Colon (tissue), 2 donors: Measurements from ENCODE around the gene RUFY1.

Experiments
- FAIRE-seq: peaks from 2 replicates; lab custom pipeline; 2012; peaks lifted over from hg19 to GRCh38; lab: Jason Lieb, UNC
- donor health status: control.
- donor health status: control.

Gene RUFY1

DNA sequence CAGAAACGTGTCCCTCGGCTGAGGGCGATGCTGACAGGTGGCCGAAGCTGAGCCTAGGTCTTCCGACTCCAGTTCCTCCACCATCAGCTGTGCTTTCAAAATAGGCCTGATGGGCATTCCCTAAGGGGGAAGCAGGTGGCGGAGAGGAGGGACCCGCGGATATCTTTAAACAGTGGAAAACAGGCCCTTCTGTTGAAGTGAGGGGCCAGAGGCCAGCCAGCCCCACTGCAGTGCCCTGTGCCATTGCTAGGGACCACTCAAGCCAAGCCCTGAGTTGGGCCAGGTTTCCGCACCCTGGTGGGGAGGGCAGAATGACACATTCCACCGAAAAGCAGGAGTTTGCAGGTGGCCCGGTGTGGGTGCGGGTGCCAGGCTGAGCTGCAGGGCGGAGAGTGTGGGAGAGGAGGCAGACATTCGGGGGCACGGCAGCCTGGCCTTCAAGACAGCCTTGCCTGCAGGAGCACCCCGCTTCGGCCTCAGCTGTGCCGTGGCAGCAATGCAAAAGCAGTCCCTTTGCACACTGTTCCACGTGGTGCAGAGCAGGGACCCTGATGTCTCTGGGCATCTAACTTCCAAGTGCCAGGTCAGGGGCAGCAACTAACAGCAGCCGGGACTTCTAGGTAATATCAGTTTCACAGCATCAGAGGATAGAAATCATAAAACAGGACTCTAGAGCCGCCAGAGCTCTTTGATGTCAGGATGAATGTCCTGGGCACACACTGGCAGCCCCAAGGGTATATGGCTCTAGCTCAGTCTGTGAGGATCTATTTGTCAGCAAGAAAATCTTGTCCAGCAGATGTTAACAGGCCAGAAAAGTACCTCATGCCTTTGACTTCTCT is 55.9 kb downstream of the RUFY1 start:
- FAIRE-seq: no peak

DNA sequence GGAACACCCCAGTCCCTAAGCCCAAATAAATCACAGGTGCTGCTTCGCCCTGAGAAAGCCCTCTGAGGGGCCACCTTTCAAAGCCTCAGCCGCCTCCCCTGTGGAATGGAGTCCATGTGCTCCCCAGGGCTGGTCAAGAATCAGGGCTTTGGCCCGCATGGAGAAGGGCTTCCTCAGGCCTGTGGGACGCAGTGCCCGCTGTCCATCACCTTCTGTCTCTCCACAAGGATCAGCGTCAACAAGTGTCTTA is 56.5 kb downstream of the RUFY1 start:
- no peak for FAIRE-seq

DNA sequence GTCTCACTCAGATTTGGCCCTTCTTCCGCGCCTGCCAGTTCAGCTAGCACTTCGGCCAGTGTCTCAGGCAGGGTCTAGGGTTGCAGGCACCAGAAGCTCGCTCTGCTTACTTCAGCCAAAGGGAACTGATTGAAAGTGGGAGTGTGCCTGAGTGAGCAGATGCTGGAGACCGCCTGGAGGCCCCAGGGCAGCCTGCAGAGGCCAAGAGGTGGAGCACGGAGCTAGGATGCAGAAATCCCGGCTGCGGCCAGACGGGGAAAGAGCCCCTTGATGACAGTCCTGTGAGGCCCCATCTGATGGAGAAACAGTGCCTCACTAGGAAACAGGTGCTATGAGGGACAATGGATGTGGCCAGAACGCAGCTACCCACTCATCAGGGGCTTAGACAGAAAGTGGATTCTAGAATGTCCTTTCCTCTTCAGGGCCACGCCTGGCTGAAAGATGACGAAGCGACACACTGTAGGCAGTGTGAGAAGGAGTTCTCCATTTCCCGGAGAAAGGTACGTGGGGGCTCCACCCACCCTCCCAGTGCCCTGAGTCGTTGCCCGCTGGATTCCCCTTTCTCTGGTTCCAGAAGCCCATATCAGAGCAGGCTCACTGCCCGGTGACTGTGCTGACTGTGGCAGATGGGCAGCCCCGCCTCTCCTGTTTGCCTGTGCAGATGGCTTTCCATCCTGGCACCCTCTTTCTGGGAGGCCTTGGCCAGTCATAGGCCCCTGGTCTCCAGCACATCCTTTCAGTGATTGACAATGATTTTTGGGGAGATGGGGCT is 57.0 kb downstream of the RUFY1 start:
- FAIRE-seq: no peak

DNA sequence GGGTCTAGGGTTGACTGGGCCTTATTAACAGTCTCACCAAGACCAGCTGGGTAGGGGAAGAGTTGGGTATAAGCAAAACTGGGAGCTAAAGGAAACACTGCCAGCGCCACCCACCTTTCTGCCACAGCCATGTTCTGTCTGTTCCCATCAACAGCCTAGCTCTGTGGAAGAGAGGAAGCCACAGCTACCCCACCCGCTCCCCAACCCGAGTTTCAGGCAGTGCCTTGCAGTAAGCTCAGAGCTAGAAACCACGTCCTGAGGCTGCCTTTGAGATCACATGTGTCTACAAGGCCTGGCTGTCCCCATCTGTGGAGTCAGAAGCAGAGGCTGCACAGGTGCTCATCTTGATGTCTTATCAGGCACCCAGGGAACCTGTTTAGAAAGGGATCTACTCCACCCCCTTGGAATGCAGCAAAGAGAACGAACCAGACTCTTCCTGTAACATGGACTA is 57.8 kb downstream of the RUFY1 start:
- no peak for FAIRE-seq

DNA sequence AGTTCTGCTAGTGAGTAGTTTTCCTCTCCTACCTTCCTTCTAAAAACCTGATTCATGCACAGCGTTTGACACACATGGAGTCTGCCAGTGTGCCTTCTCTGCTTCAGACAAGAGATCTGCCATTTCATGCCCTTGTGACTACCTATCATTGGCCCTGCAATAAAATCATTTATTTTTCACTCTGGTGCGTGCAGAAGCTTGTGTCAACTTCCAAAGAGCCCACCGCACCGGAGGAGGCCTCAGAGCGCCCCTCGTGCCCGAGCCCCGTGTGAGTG is 59.4 kb downstream of the RUFY1 start:
- no peak for FAIRE-seq

DNA sequence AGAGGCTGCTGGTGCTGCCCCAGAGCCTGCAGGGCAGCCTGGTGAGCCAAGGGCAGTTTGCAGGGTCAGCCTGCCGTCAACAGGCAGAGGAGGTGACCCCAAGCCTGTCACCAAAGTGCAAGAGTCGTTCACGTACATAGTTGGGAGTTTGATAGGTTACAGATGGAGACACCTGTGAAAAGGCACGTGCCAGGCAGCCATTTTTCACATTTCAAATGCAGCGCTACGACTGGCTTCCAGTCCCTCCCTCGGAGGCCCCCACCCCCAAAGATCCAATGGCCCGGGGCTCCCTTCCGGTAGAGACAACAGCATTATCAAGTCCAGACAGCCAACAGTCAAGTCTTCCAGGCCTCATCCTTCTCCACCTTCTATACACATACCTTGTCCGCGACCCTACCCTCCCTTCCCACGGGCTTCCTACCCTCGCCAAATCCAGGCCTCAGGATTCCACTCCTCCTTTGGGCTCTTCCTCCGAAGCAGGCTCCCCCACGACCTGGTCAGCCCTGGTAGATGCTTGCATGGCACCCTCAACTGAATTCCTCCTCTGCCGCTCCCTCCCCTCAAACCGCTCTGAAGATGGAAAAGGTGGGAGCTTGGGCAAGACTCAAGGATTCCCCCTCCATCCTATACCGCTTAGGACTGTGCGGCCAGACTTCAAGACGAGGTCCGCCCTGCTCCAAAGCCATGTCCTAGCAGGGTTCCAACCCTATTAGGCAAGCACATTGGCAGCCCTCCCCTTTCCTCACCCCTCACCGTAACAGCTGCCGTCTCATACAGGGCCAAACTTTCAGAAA is 60.0 kb downstream of the RUFY1 start:
- no peak for FAIRE-seq

DNA sequence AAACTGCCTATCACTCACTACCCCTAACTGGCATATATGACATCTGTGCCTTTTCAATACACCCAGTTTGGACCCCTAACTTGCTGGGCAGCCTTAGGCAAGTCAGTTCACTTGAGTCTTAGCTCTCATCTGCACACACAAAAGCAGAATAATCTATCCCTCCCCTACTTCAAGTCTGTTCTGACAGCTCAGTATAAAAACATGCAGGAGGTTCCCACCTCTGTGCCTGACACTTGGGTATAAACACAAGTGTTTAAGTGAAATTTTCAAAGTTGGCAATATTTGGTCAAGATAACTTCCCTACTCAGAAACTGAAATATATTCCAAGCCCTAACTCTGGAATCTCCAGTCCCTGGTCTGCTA is 60.5 kb downstream of the RUFY1 start:
- no peak for FAIRE-seq

DNA sequence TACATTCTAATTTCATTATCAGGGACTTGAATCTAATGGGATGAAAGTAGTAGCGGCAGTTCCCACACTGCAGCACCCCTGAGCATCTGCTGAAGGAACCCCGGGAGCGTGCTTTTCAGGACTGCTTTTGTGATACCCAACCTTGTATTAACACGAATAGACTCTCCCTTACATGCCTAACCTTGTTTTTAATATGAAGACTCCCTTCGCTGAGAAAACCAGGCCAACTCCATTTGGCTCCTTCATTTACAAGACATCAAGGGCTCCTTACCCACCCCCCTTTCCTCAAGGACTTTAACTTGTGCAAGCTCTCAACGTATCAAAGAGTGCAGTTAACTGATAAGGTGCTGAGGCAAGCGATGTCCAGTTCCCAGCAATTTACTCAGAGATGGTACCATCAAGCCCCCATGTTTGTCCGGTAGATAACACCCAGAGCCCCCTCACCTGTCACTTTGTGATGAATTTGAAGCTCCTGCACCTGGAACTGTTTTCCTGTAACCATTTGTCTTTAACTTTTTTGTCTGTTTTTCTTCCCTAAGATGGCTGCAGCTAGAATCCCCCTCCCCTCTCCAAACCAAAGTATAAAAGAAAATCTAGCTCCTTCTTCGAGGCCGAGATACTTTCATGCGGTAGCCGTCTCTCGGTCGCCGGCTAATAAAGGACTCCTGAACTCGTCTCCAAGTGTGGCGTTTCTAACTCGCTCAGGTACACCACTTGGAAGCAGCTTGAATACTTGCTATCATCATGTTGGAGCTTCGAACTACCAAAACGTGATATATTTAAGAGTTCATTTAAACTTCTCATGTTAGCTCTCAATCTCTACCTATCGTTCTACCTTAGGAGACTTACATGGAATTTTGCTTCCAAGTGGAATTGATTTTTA is 62.5 kb downstream of the RUFY1 start:
- FAIRE-seq: no peak

DNA sequence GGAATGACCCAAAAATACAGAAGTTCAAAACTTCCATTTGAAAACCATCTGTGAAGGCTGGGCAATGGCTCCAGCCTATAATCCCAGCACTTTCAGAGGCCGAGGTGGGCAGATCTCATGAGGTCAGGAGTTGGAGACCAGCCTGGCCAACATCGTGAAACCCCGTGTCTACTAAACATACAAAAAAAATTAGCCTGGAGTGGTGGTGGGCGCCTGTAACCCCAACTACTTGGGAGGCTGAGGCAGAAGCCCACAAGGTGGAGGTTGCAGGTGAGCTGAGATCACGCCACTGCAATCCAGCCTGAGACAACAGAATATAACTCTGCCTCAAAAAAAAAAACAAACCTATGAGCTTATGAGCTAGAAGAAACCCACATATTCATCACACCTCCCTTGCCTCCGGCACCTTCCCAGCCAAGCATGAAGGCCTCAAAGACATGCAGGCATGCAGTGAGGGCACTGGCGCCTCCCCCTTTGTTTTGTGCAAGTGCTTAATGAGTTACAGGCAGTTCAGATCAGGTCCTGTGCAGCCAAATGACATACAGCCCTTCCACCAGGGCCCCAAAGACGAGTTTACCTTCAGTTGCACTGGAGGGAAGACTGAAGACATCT is 63.2 kb downstream of the RUFY1 start:
- FAIRE-seq: no peak

DNA sequence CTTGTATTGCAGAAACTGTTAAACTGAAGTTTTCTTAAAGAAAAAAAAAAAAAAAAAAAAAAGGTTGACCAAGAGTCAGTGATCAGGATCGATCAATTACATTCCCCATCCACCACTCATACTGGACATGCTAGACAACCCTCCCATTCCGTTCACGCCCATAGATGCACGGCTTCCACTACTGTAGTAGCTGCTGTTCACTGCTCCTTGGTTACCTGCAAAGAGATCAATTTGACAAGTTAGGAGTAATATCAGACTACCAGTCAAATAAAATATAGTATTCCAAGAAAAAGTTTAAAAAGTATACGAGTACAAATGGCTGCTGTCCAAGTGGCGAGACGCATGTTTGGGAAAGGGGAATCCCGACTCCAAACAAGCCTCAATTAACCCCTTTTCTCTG is 64.4 kb downstream of the RUFY1 start:
- no peak for FAIRE-seq

DNA sequence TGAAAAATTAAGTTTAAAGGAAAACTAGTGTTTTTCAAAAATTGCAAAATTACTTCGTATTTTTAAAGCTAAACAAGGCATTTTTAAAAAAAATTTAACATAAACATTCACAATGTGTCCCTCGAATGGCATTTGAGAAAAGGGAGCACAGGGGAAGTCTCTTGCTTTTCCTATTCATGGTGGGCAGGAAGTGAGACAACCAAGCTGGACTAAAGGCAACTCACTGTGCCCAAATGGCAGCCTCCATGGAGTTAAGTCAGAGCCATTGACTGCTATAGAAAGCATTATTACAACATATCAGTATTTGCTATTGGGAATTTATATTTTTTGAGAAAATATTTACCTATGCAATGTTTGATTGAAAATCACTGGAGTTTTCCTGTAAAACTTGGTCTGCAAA is 64.8 kb downstream of the RUFY1 start:
- no peak for FAIRE-seq

DNA sequence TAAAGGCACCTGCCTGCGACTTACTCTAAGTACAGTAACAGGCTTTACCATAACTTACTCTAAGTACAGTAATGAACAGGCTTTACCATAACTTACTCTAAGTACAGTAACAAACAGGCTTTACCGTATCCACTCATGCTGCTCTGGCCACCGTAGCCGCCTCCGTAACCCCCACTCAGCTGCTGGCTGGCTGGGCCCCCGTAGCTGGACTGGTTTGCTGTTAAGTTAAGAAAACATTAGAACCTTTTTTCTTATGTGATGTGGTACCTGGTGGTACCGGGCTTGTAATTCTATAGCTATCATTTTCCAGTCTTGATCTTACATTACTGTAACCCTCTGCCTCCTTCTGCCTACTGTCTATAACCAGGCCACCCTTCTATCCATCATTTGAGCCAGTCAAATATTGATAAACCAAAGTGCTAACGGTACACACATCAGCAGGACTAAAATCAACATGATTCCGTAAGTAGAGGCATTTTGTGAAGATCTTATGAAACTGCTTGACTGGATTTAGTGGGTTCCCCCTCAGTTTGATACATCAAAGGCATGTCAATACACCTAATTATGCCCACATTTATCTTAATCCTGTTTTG is 65.7 kb downstream of the RUFY1 start:
- FAIRE-seq: no peak

DNA sequence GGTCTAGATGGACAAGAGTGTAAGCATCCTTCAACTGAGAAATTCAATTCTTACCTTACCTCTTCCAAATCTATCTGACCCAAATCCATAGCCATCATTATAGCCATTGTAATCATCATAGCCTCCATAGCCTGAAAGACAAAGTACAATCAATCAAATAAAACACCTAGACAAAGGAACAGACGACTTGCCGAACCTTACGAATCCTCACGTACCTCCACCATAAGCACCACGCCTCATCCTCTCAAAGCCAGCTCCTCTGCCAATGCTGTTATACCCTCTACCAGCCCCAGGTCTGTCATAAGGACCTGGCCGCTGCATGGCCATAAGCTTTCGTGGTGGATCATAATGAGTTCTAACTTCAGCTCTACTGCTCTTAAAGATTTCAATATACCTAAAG is 67.6 kb downstream of the RUFY1 start:
- FAIRE-seq: no peak

DNA sequence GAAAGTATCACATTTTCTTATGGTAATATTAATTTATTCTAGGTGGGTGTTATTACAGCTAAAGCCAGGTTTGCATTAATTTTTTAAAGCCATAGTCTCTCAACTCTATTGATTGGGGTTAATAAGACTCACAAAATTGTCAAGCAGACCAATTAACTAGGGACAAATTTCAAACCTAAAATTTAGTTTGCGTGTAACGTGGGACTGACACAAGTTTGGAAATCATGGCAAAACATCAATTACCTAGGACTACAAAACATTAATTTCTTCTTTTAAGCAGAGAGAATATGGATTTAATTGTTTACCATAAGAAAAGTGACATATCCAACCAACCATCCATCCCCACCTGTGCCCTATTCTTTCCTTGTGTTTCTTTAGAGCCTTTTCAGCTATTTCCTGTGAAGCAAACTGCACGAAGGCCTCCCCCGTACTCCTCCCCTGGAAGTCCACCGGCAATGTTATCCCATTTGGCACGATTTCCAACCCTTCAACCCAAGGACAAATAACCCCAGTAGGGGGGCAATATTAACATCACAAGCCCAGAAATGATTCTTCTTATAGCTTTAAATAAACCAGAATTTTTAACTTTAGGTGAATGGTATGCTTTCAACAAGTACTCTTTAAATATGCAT is 68.7 kb downstream of the RUFY1 start:
- FAIRE-seq: no peak

DNA sequence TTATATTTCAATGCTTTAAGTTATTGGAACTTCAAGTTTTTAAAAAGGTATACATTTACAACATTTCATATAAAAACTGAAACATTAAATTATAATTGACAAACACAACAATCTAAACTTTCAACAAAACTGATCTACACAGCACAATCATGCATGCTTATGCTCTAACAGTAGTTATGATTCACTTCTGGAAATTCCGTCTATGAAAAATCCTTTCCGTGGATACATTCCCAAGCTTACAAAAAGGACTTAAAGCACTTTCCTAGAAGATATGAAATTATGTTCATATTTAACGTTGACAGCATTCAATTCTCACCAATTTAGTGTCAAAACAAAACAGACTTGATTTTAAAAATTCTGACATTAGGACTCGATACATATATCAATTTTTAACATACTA is 69.4 kb downstream of the RUFY1 start:
- no peak for FAIRE-seq

DNA sequence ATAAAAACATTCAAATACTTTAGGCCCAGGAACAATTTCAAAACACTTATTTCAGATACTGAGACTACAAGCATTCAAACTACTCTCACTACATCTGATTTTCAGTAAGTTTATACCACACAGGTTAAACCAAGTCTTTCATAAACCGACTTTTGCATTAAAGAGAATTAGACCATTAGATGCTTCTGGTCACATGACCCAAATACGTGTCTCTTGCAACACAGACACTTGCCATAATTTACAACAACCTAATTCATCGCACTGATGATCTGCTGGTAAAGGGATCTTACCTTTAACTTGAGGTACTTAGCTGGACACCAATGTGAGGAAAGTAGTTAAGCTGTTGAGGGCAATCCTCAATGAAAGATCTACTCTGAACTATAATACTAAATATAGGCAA is 69.9 kb downstream of the RUFY1 start:
- FAIRE-seq: no peak

DNA sequence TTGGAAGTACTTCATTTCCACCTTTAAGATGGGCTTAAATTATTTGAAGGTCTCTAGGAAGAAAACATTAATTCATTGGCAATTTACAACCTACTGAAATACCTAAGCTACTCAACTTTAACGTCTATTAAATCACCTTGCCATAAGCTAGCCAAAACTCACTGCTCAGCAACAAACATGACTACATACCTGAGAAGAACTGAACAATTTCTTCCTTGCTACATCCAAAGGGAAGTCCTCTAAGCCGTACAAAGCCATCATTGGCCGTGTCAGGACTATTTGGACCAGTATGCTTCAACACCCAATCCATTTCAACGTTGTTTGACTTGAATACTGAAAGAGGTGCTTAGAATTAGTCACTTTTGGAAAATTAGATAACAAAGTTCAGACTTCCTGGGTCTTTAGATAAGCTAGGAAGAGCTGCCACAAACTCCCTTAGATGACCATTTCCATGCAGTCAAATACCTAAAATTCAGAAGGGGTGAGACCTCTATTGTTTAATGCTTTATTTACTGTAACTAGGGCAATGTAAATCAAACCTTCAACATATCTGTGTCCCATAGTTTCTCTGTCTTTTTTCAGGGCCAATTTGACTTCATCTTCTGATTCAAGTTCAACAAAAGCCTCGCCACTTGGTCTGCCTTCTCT is 70.5 kb downstream of the RUFY1 start:
- FAIRE-seq: no peak

DNA sequence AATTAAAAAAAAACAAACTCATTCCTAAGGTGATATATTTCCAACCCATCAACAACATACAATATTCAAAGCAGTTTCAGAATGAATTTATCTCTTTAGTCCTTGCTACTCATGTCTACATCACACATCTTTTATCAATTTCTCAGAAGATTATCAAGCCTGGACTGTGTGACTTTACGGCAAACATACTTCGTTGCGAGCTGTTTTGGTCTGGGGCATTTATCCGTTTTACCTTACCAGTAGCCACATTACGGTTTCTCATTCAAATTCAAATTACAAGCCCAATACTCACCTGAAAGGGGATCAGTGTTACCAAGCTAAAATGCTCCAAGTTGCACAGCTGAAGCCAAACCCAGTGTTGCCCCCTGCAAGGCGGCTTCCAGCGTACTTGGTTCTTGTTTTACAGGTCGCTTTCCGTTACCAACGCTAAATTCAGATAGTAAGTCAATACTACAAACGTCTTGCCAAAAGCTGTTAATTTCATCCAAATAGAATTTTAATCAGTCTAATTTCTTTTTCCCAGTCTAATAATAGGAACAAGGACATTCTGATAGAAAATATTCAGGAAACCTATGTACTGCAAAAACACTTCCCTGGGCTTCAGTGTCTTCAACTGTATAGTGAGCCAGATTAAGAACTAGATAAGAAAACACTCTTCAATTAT is 71.3 kb downstream of the RUFY1 start:
- FAIRE-seq: no peak

DNA sequence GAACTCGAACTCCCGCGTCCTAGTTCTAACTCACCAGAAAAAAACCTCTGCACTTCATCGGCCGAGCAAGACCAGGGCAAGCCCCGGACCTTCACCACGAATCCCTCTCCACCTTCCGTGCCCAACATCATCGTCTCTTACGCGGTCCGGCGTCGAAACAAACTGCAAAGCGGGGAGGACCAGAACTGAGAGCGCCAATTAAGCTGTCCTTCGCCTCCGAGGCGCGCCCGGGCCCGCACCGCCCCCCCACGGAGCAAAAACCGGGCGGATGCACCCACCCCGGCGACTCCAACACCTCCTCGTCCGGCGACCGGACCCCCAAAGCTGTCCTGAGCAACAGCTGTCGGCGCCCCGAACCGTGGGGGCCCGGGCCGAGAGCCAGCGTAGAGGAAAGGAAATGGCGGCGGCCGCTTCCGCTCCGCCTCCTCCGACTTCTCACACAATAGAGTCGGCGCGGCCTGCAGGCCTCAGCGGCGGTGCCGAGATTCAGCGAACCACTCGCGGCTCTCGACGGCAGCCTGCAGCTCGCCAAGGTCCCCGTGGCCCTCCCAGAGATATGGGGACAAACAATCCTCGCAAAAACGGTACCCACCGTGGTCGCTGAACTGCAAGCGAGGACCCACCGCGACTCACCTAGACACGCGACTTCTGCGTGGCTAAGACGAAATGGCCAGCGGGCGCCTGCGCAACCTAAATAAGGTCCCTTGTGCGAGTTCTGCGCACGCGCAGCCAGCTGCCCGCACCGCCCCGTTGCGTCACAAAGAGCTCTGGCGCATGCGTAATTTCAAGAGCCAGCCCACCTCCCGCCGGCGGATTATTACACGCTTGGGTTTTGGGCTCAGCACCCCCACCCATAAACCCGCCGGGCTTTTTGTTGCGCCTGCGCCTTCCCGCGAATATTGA is 72.9 kb downstream of the RUFY1 start, which contains the start of gene HNRNPH1:
Gene HNRNPH1 (minus strand): TSS at position 669 of the 903 bp plus-strand sequence. CDS start 538 bp downstream, at position 131.
- no peak for FAIRE-seq
